HepG2 (cell line): Measurements from ENCODE around the gene PNMA5. TPM values are rescaled to one million over a fixed set of nuclear protein-coding genes. Genes with fewer than 3 reads are reported as not detected.

Experiments used
- ATAC-seq: fragments of 200-7000 bp; cut with Tn5 transposase; 3 replicates; pipeline ENCODE4 v1.9.1; 2020; ENCODE audit warnings: mild to moderate bottlenecking, moderate library complexity
- BruUV-seq: library from RNA; stranded (reverse); fragments of 400-500 nt; replicated peaks from 2 replicates; lab custom pipeline; 2021; lab: Mats Ljungman, UMichigan
- CTCF ChIA-PET: fragments of 300-600 bp; formaldehyde crosslinking; extraction: SDS; loops from one replicate; lab custom pipeline; 2021; ENCODE audit warnings: low total read pairs, inconsistent platforms, low intra/inter-chr PET ratio; lab: Yijun Ruan, JAX
- POLR2A ChIA-PET: fragments of 350-600 bp; sonication (Branson Sonifier 250); formaldehyde crosslinking; loops from one replicate; lab custom pipeline; 2020; ENCODE audit warnings: antibody characterized with exemption, inconsistent platforms; lab: Yijun Ruan, JAX
- DNase-seq: peaks from one replicate; pipeline ENCODE4 v3.0.0-alpha.2; 2015; ENCODE audit warnings: low spot score
- FAIRE-seq: peaks from 3 replicates; lab custom pipeline; 2011; peaks lifted over from hg19 to GRCh38; lab: Jason Lieb, UNC
- H2AFZ ChIP-seq: one replicate; pipeline ENCODE4 v1.6.1; 2011; ENCODE audit warnings: low read length, inconsistent platforms
- H3K27ac ChIP-seq: fragments of 300-600 bp; 3 replicates; pipeline ENCODE4 v1.8.0; 2011; ENCODE audit warnings: mixed run types, mild to moderate bottlenecking, mixed read lengths, low read length, inconsistent platforms; ENCODE audit not compliant: insufficient read depth; ENCODE audit errors: extremely low read length
- H3K27me3 ChIP-seq, 2 experiments: fragments of 200-600 bp in 1 of 2; 2 replicates in 1 of 2; 3 replicates in 1 of 2; pipeline versions ENCODE4 v1.6.0 to v1.8.0; 2011; ENCODE audit warnings: low read length in 2 of 2, mild to moderate bottlenecking in 2 of 2, moderate library complexity in 2 of 2, inconsistent platforms in 1 of 2; ENCODE audit not compliant: insufficient read depth in 2 of 2, control insufficient read depth in 1 of 2
- H3K36me3 ChIP-seq, 2 experiments: fragments of 200-600 bp in 1 of 2; replicated peaks in 1 of 2; 2 replicates in 1 of 2; 3 replicates in 1 of 2; pipeline versions ENCODE4 v1.5.1 to v1.8.0; 2011; ENCODE audit warnings: low read length in 2 of 2, inconsistent platforms in 1 of 2; ENCODE audit not compliant: insufficient read depth in 2 of 2, control insufficient read depth in 1 of 2
- H3K4me1 ChIP-seq: 2 replicates; pipeline ENCODE4 v1.5.1; 2012; ENCODE audit warnings: low read length, inconsistent platforms; ENCODE audit not compliant: insufficient read depth
- H3K4me2 ChIP-seq: 2 replicates; pipeline ENCODE4 v1.6.0; 2011; ENCODE audit warnings: low read depth, low read length, inconsistent platforms
- H3K4me3 ChIP-seq, 3 experiments: fragments of 200-600 bp in 1 of 3; sonication (generic), shearing (Covaris generic) in 1 of 3; replicated peaks in 1 of 3; 2 replicates each; pipeline ENCODE4 v1.5.1; 2011 to 2016; ENCODE audit warnings: low read length in 3 of 3, inconsistent platforms in 2 of 3, low read depth in 2 of 3, mild to moderate bottlenecking in 2 of 3, control low read depth in 1 of 3, mixed read lengths in 1 of 3; ENCODE audit not compliant: insufficient read depth in 1 of 3
- H3K79me2 ChIP-seq: one replicate; pipeline ENCODE4 v1.6.1; 2011; ENCODE audit warnings: low read length, inconsistent platforms; ENCODE audit not compliant: insufficient read depth
- H3K9ac ChIP-seq: 2 replicates; pipeline ENCODE4 v1.6.0; 2011; ENCODE audit warnings: mild to moderate bottlenecking, low read depth, low read length, inconsistent platforms; ENCODE audit not compliant: insufficient read depth
- H3K9me3 ChIP-seq: 2 replicates; pipeline ENCODE4 v1.5.1; 2012; ENCODE audit warnings: mild to moderate bottlenecking, low read length
- H4K20me1 ChIP-seq: 2 replicates; pipeline ENCODE4 v1.6.0; 2011; ENCODE audit warnings: inconsistent platforms, mild to moderate bottlenecking, low read length, moderate library complexity; ENCODE audit not compliant: insufficient read depth
- CHD4 ChIP-seq: fragments of 200-600 bp; sonication (generic); IDR thresholded peaks from 2 replicates; pipeline ENCODE4 v1.7.0; 2017; ENCODE audit warnings: mild to moderate bottlenecking, low read length, borderline replicate concordance
- ETV5 ChIP-seq: IDR thresholded peaks from 2 replicates; pipeline ENCODE4 v1.6.1; 2018; ENCODE audit warnings: missing biosample characterization, missing genetic modification reagents, inconsistent platforms, borderline replicate concordance
- PRDM10 ChIP-seq: sonication (generic); formaldehyde crosslinking; IDR thresholded peaks from 2 replicates; pipeline ENCODE4 v1.4.0; 2020; ENCODE audit warnings: low read depth, missing genetic modification reagents
- SKI ChIP-seq: fragments of 450-650 bp; IDR thresholded peaks from one replicate; pipeline ENCODE4 v1.6.1; 2018; ENCODE audit warnings: mild to moderate bottlenecking; ENCODE audit not compliant: partially characterized antibody
- SRY ChIP-seq: sonication (generic); formaldehyde crosslinking; IDR thresholded peaks from 2 replicates; pipeline ENCODE4 v1.8.0; 2022; ENCODE audit warnings: mild to moderate bottlenecking, missing genetic modification reagents
- ZFAT ChIP-seq: sonication (generic); formaldehyde crosslinking; conservative IDR thresholded peaks from 2 replicates; pipeline ENCODE4 v1.8.1; 2023; ENCODE audit warnings: missing genetic modification reagents, inconsistent platforms
- ZNF430 ChIP-seq: sonication (generic); formaldehyde crosslinking; IDR thresholded peaks from 2 replicates; pipeline ENCODE4 v1.9.0; 2021; ENCODE audit warnings: mild to moderate bottlenecking, missing genetic modification reagents
- ZNF468 ChIP-seq: sonication (generic); formaldehyde crosslinking; IDR thresholded peaks from 2 replicates; pipeline ENCODE4 v1.8.0; 2022; ENCODE audit warnings: mild to moderate bottlenecking, moderate library complexity, missing genetic modification reagents
- ZNF598 ChIP-seq: sonication (generic); formaldehyde crosslinking; IDR thresholded peaks from 2 replicates; pipeline ENCODE4 v1.5.1; 2020; ENCODE audit warnings: mild to moderate bottlenecking, missing genetic modification reagents, borderline replicate concordance
- ZNF713 ChIP-seq: sonication (generic); formaldehyde crosslinking; IDR thresholded peaks from 2 replicates; pipeline ENCODE4 v1.4.0; 2020; ENCODE audit warnings: mild to moderate bottlenecking, missing genetic modification reagents
- ZNF737 ChIP-seq: sonication (generic); formaldehyde crosslinking; IDR thresholded peaks from 2 replicates; pipeline ENCODE4 v1.5.0; 2020; ENCODE audit warnings: missing genetic modification reagents, mild to moderate bottlenecking, borderline replicate concordance
- ZNF746 ChIP-seq: sonication (generic); formaldehyde crosslinking; IDR thresholded peaks from 2 replicates; pipeline ENCODE4 v1.8.0; 2022; ENCODE audit warnings: mild to moderate bottlenecking, missing genetic modification reagents
- WGBS: methylation state at CpG from one replicate; pipeline ENCODE4 v1.1.6; 2017; ENCODE audit warnings: low lambda C conversion rate; 5-methylcytosine and 5-hydroxymethylcytosine counted together
- in situ Hi-C: cut with HindIII; loops from 2 replicates; pipeline ENCODE4 v1.10.0; 2017; ENCODE audit warnings: low pct_unique_long_range_greater_than_20kb; ENCODE audit not compliant: extremely low pct_ligation_motif_present
- intact Hi-C: fragments of 100-400 bp; cut with micrococcal nuclease; formaldehyde crosslinking; loops from one replicate; pipeline ENCODE4 v1.10.0; 2022; ENCODE audit not compliant: unreplicated experiment
- polyA plus RNA-seq, 8 experiments: library from polyadenylated mRNA; depleted of rRNA in 3 of 8; stranded (reverse) in 7 of 8; unstranded in 1 of 8; fragments of >200 nt; fragmentation: Illumina TruSeq in 4 of 8; extraction: Trizol in 4 of 8; gene quantifications; 2 replicates each; pipeline versions ENCODE4 v1.2.1 to v1.2.3, GENCODE V29; 2011 to 2016; ENCODE audit warnings: low read depth in 4 of 8, missing spikeins in 1 of 8, mixed read lengths in 1 of 8; ENCODE audit not compliant: insufficient read depth in 1 of 8
- total RNA-seq, 5 experiments: library from RNA; depleted of rRNA; stranded (reverse); fragments of >200 nt; fragmentation: Illumina TruSeq; extraction: Trizol; gene quantifications; 2 replicates each; pipeline ENCODE4 v1.2.3, GENCODE V29; 2016; ENCODE audit warnings: low read depth in 1 of 5
- TF ChIP-seq, protein P1 (sequence below): sonication (generic); formaldehyde crosslinking; IDR thresholded peaks from 2 replicates; pipeline ENCODE4 v1.8.1; 2023; ENCODE audit warnings: missing genetic modification reagents, inconsistent platforms, borderline replicate concordance

The PNMA5 gene
- total and polyA plus RNA-seq, 2 of the 13 experiments (the other 11 are each of a cell fraction or from before 2014, with no cell fraction given): not detected

DNA sequence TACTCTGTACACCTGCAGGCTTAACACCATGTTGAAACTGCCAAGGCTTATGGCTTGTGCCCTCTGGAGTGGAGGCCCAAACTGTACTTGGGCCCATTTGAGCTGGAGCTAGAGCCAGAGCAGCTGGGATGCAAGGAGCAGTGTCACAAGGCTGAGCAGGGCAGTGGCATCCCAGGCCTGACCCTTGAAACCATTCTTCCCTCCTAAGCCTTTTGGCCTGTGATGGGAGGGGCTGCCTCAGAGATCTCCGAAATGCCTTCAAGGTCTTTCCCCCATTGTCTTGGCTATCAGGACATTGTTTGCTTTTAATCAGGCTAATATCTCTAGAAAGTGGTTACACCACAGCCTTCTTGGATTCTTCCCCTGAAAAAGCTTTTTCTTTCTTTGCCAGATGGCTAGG is 10.9 kb upstream of the PNMA5 start:
- FAIRE-seq: no peak
- Histone ChIP-seq H3K27me3 (no peaks in the 10 kb centered on the region), H3K36me3 (no peaks in the 10 kb centered on the region), H3K9me3 (no peaks in the 10 kb centered on the region), H3K79me2 (no peaks in the 10 kb centered on the region), H3K4me3 (no peak overlapping the region), H3K4me1 (no peaks in the 10 kb centered on the region), H3K4me2 (no peak overlapping the region), H4K20me1 (no peaks in the 10 kb centered on the region), H3K9ac (no peak overlapping the region), H3K27ac (no peak overlapping the region), H2AFZ (no peak overlapping the region)
- ATAC-seq: no peak
- 0% methylated on average over 1 of the region's 1 CpG for WGBS
- intact Hi-C loops: no loop called here
- ChIA-PET CTCF (no interaction called here), POLR2A (no interaction called here)
- TF ChIP-seq SKI: no peak
- no peak for TF ChIP-seq ZNF468 (CRISPR knock-in tag)
- no peak for TF ChIP-seq ZNF598
- no peak for TF ChIP-seq ZNF430 (CRISPR knock-in tag)
- TF ChIP-seq ZNF746 (CRISPR knock-in tag): no peak
- TF ChIP-seq ZFAT: no peak
- TF ChIP-seq ZNF737 (CRISPR knock-in tag): no peak
- TF ChIP-seq CHD4: no peak
- no peak for TF ChIP-seq SRY
- no peak for DNase-seq
- BruUV-seq: no TSS peak
- in situ Hi-C loops: no loop called here

- Histone ChIP-seq H3K4me2 (no peak overlapping the region), H3K9ac (no peak overlapping the region), H3K9me3 (no peaks in the 10 kb centered on the region), H3K4me3 (no peak overlapping the region), H3K27ac (no peak overlapping the region), H4K20me1 (no peaks in the 10 kb centered on the region), H3K4me1 (no peaks in the 10 kb centered on the region), H3K79me2 (no peaks in the 10 kb centered on the region), H3K36me3 (no peaks in the 10 kb centered on the region), H3K27me3 (no peaks in the 10 kb centered on the region), H2AFZ (no peak overlapping the region)
- FAIRE-seq (no peak), ATAC-seq (no peak), DNase-seq (no peak)
- in situ Hi-C loops (no loop called here), intact Hi-C loops (no loop called here)
- CTCF ChIA-PET: no interaction called here
- POLR2A ChIA-PET: no interaction called here
- BruUV-seq: no TSS peak
- 35% methylated on average over 3 of the region's 4 CpGs for WGBS
- TF ChIP-seq, protein P1, sequence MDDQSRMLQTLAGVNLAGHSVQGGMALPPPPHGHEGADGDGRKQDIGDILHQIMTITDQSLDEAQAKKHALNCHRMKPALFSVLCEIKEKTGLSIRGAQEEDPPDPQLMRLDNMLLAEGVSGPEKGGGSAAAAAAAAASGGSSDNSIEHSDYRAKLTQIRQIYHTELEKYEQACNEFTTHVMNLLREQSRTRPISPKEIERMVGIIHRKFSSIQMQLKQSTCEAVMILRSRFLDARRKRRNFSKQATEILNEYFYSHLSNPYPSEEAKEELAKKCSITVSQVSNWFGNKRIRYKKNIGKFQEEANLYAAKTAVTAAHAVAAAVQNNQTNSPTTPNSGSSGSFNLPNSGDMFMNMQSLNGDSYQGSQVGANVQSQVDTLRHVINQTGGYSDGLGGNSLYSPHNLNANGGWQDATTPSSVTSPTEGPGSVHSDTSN: no peak
- TF ChIP-seq PRDM10: no peak
- TF ChIP-seq ETV5: no peak
- TF ChIP-seq ZNF713 (CRISPR knock-in tag): no peak
These were observed 10.1 kb upstream of the PNMA5 start for GRCh38 chrX:153003981-153004380.
